ENCODE results near the gene PIK3CG. TPM values are rescaled to one million over a fixed set of nuclear protein-coding genes. Genes with fewer than 3 reads are reported as not detected.

Gene PIK3CG
- polyA plus RNA-seq, 3 donors: 17.9 to 31.2 (median 20.7) TPM

- H3K79me2 ChIP-seq (ENCODE audit: insufficient read depth, low read length): no peaks in the 10 kb centered on the region
- no peaks in the 10 kb centered on the region for H3K36me3 ChIP-seq (replicated peaks in 1 of 2; ENCODE audit: control insufficient read depth in 1 of 2, insufficient read depth in 2 of 2, low read length in 2 of 2)
- H3K4me1 ChIP-seq (ENCODE audit: control insufficient read depth in 1 of 2, insufficient read depth in 2 of 2, low read length in 2 of 2): no peaks in the 10 kb centered on the region
- no peak overlapping the region for H3K4me3 Mint-ChIP-seq
- no peaks in the 10 kb centered on the region for H3K9me3 ChIP-seq (replicated peaks in 1 of 2; ENCODE audit: control insufficient read depth in 1 of 2, insufficient read depth in 1 of 2, low read length in 2 of 2)
- H3K27me3 Mint-ChIP-seq (ENCODE audit: low read depth in 3 of 3): peaks cover 0 to 2% (median 0%) of the 10 kb centered on the region in 3 donors
- no peak for DNase-seq
- no peak overlapping the region for H3K4me3 ChIP-seq (replicated peaks in 1 of 3; ENCODE audit: low read depth in 2 of 3, low read length in 3 of 3)
- no peak overlapping the region for H3K27ac ChIP-seq (ENCODE audit: low read depth in 1 of 2, low read length in 2 of 2)
- no peaks in the 10 kb centered on the region for H3K27me3 ChIP-seq (ENCODE audit: control insufficient read depth in 2 of 2, insufficient read depth in 2 of 2, low read length in 2 of 2)
- H3K4me1 Mint-ChIP-seq: no peaks in the 10 kb centered on the region
- H3K36me3 Mint-ChIP-seq: no peaks in the 10 kb centered on the region
- no CpG with 5 or more reads among the region's 1 CpG for WGBS (ENCODE audit: insufficient coverage)
- no peak overlapping the region for H2AFZ ChIP-seq (ENCODE audit: insufficient read depth, low read depth, low read length, poor library complexity, severe bottlenecking)
- no peak overlapping the region for H3K9ac ChIP-seq (ENCODE audit: insufficient read depth, low read length, poor library complexity, severe bottlenecking)
- no peaks in the 10 kb centered on the region for H4K20me1 ChIP-seq (ENCODE audit: insufficient read depth, low read length)
- no peak overlapping the region for H3K27ac Mint-ChIP-seq
- H3K4me2 ChIP-seq (replicated peaks; ENCODE audit: extremely low read depth, low read length, poor library complexity, severe bottlenecking): no peak overlapping the region
- no peak for TF ChIP-seq CTCF (IDR thresholded peaks at IDR 0.05)
- intact Hi-C loops (cut with micrococcal nuclease): no loop called here
- H3K9me3 Mint-ChIP-seq: peaks cover 0 to 2% (median 0%) of the 10 kb centered on the region in 7 donors
Observed at GRCh38 chr7:106818736-106819135, 46.3 kb upstream of the PIK3CG start.

GRCh38 chr7:106819546-106819945, 45.5 kb upstream of the PIK3CG start:
- no peaks in the 10 kb centered on the region for H3K4me1 ChIP-seq (ENCODE audit: control insufficient read depth in 1 of 2, insufficient read depth in 2 of 2, low read length in 2 of 2)
- no peak overlapping the region for H3K9ac ChIP-seq (ENCODE audit: insufficient read depth, low read length, poor library complexity, severe bottlenecking)
- no peak overlapping the region for H3K27ac ChIP-seq (ENCODE audit: low read depth in 1 of 2, low read length in 2 of 2)
- intact Hi-C loops (cut with micrococcal nuclease): no loop called here
- no peak for DNase-seq
- Mint-ChIP-seq H3K4me1 (no peaks in the 10 kb centered on the region), H3K27me3 (ENCODE audit: low read depth in 3 of 3) (peaks cover 0 to 2% (median 0%) of the 10 kb centered on the region in 3 donors), H3K36me3 (no peaks in the 10 kb centered on the region), H3K27ac (no peak overlapping the region), H3K4me3 (no peak overlapping the region), H3K9me3 (peaks cover 0 to 4% (median 0%) of the 10 kb centered on the region in 7 donors)
- no peaks in the 10 kb centered on the region for H3K79me2 ChIP-seq (ENCODE audit: insufficient read depth, low read length)
- H3K9me3 ChIP-seq (replicated peaks in 1 of 2; ENCODE audit: control insufficient read depth in 1 of 2, insufficient read depth in 1 of 2, low read length in 2 of 2): no peaks in the 10 kb centered on the region
- no peaks in the 10 kb centered on the region for H3K27me3 ChIP-seq (ENCODE audit: control insufficient read depth in 2 of 2, insufficient read depth in 2 of 2, low read length in 2 of 2)
- no peak overlapping the region for H3K4me3 ChIP-seq (replicated peaks in 1 of 3; ENCODE audit: low read depth in 2 of 3, low read length in 3 of 3)
- no peak overlapping the region for H3K4me2 ChIP-seq (replicated peaks; ENCODE audit: extremely low read depth, low read length, poor library complexity, severe bottlenecking)
- no peak for TF ChIP-seq CTCF (IDR thresholded peaks at IDR 0.05)
- H3K36me3 ChIP-seq (replicated peaks in 1 of 2; ENCODE audit: control insufficient read depth in 1 of 2, insufficient read depth in 2 of 2, low read length in 2 of 2): no peaks in the 10 kb centered on the region
- H4K20me1 ChIP-seq (ENCODE audit: insufficient read depth, low read length): no peaks in the 10 kb centered on the region
- no peak overlapping the region for H2AFZ ChIP-seq (ENCODE audit: insufficient read depth, low read depth, low read length, poor library complexity, severe bottlenecking)

Measured in CD14-positive monocyte (primary cell).